GM18498 (cell line): ENCODE measurements around the gene ADAMTS20.

Experiments used
- ATAC-seq: cut with Tn5 transposase; IDR thresholded peaks from one replicate; pipeline ENCODE4 v1.9.1; 2021; ENCODE audit warnings: mild to moderate bottlenecking, moderate library complexity; ENCODE audit not compliant: unreplicated experiment

Gene ADAMTS20

DNA sequence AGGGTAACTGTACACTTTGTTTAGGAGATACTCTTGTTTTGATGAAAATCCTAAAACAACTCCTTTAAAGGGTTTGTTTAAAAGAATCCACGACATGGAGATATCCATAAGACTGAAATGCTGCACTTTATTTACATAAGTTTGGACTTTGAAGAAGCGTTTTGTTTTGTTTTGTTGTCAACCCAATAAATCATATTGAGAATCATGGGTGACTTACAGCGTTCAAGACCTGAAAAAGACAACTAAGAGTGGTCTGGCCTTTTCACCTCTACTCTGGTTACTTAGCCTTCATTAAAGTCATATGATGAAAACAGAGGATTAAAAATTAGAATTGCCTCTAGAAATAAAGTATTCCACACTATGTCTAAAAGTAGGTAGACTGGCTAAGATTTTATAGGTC is 234.8 kb downstream of the ADAMTS20 start:
- no peak for ATAC-seq

GRCh38 chr12:43316520-43316919 is 235.5 kb downstream of the ADAMTS20 start:
- no peak for ATAC-seq

DNA sequence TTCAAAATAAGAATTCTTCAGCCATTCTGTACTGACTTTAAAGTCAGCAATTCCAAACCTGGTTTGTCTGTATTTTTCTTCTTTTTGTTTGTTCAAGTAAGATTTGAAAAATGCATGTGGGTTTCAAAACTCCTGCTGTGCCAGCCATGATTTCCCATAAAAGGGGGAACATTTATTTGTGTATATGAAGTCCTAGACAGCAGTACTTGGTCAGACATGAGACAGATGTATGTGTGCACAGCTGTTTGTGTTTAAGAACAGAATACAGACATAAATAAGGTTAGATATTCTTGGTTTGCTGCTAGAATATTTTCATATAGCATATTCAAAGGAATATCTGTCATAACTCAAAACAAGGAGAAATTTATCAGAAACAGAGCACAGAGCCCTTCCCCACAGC is 236.0 kb downstream of the ADAMTS20 start:
- no peak for ATAC-seq

DNA sequence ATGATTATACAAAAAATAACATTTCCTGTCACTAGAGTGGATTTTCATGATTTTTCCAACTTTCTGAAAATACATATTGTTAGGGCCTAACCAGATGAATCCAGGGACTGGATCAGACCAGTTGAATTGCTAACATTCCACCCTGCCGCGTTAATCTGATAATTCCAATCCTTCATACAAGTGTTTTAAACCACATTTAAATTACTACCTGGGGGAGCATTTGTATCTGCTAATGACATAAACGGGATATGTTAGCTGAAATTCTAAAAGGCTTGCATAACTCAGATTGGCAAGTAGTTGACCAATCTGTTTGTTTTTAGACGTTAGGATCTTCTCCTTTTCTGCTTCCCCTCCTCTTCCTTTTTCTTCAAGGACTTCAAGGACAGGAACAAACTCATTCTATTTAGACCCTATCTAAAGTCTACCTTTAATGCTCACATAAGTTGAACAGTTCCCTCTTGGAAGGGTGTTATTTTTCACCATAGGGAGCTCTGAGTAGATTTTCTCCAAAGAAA is 239.0 kb downstream of the ADAMTS20 start:
- ATAC-seq = no peak

DNA sequence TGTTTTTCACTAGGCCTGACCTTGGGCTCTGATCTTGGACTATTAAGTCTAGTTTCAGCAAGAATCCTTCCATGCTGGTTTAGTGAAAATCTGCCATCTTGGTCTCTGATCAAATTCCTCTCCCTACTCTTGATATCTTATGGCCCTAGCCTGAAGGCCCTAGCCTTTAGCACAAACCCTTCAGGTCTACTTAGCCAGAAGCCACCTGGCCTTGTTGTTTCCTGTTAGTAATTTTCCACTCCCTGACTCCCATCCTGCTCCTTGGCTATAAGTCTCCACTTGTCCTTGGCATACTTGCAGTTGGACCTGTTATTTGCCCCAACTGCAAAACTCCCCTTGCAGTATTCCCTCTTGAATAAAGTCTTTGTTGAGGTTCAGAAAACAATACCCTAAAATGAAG is 241.4 kb downstream of the ADAMTS20 start:
- ATAC-seq = no peak

- no peak for ATAC-seq
These were observed 242.0 kb downstream of the ADAMTS20 start for GRCh38 chr12:43309959-43310358.

GRCh38 chr12:43308776-43309175 is 243.2 kb downstream of the ADAMTS20 start:
- ATAC-seq = no peak

- ATAC-seq = no peak
These were observed 244.9 kb downstream of the ADAMTS20 start for GRCh38 chr12:43307126-43307525.

DNA sequence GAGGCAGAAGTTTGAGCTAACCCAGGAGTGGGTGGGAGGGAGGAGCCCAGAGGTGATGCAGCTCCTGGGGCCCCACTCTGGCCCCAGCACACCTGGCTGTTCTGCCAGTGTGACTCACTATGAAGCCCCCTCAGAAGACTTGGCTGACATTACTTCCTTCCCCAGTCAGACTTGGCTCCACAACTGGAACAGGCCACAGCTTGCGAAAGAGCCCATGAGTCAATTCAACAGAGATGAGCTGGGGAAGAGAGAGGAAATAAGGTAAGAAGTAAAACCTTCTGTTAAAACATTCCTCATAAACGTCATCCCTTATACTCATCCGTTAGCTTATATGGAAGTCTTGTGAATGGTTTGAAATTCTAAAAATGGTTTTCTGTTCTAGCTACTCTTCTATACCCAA is 245.9 kb downstream of the ADAMTS20 start:
- ATAC-seq = no peak

DNA sequence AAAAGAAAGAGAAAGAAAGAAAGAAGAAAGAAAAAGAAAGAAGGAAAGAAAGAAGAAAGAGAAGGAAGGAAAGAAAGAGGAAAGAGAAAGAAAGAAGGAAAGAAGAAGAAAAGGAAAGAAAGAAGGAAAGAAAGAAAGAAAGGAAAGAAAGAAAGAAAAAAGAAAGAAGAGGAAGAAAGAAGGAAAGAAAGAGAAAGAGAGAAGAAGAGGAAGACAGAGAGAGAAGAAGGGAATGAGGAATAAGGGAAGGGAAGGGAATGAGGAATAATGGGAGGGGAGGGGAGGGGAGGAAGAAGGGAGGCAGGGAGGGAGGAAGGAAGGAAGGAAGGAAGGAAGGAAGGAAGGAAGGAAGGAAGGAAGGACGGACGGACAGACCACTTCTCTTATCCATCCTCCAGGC is 246.9 kb downstream of the ADAMTS20 start:
- no peak for ATAC-seq
